ENCODE measurements around the gene COL8A1. TPM values are rescaled to one million over a fixed set of nuclear protein-coding genes. Genes with fewer than 3 reads are reported as not detected.

The COL8A1 gene
- total RNA-seq, 1 experiment from 2014 or later: 0.87 TPM

DNA sequence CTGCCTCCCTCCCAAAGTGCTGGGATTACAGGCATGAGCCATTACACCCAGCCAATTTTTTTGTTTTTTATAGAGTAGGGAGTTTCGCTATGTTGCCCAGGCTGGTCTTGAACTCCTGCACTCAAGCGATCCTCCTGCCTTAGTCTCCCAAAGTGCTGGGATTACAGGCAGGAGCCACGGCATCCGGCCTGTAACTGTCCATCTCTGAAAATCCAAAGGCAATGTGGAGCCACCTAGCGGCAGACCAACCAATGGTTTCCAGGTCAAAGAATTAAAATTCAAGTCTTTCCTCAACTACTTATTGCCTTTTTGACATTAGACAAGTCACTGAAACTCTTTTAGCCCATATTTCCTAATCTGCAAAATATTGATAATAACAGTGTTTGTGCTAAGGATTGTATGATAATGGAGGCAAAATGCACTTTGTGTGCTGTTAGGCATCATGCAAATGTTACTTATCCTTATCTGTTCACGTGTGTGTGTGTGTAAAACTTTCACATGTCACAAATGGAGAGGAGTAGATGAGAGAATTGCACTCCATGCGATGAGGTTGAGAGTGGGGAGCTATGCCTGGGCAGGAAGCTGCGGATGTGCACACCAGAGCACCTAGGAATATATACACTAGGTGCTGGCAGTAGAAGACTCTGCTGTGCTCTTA, 48.7 kb downstream of the COL8A1 start:
- peak; percentile 84 for ATAC-seq
- Mint-ChIP-seq H3K4me1 (peaks cover 11% of the 10 kb centered on the region), H3K36me3 (no peaks in the 10 kb centered on the region), H3K9me3 (no peaks in the 10 kb centered on the region), H3K27me3 (ENCODE audit: low read depth) (no peaks in the 10 kb centered on the region), H3K4me3 (no peak overlapping the region), H3K27ac (no peak overlapping the region)
- TF ChIP-seq, protein P1, sequence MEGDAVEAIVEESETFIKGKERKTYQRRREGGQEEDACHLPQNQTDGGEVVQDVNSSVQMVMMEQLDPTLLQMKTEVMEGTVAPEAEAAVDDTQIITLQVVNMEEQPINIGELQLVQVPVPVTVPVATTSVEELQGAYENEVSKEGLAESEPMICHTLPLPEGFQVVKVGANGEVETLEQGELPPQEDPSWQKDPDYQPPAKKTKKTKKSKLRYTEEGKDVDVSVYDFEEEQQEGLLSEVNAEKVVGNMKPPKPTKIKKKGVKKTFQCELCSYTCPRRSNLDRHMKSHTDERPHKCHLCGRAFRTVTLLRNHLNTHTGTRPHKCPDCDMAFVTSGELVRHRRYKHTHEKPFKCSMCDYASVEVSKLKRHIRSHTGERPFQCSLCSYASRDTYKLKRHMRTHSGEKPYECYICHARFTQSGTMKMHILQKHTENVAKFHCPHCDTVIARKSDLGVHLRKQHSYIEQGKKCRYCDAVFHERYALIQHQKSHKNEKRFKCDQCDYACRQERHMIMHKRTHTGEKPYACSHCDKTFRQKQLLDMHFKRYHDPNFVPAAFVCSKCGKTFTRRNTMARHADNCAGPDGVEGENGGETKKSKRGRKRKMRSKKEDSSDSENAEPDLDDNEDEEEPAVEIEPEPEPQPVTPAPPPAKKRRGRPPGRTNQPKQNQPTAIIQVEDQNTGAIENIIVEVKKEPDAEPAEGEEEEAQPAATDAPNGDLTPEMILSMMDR (IDR thresholded peaks at IDR 0.05): peak; percentile 76
- no peak for TF ChIP-seq SP1 (CRISPR knock-in tag; conservative IDR thresholded peaks at IDR 0.05)
- ChIA-PET CTCF (interaction anchor here (0.8 to 2.0 kb wide), 4 partner anchors 19 to 188 kb away, joined by 3 to 7 read pairs (median 4); no protein-coding TSS in a partner anchor), POLR2A (no interaction called here)
- DNase-seq (ENCODE audit: low spot score): peak; percentile 77

DNA sequence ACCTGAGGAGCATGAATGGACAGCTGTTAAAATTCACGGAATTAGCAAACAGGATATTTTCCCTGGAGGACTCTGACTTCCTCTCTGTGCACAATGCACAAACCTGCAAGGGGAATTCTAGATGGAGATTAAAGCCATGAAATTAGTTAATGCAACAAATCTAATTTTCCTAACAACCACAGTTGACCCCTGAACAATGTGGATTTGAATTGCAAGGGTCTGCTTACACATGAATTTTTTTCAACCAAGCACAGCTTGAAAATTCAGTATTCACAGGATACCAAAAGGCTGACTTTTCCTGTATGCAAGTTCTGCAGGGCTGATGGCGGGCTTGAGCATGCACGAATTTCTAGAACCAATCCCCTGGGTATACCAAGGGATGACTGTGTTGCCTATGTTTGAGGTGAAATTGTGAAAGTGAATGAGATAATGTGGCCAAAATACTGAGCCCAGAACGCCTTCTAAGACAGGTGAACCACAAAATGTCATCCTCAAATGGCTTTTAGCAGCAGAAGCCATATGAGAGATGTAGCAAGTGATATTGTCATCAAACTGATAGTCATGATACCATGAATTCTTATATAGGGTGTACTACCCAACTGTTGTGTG, 52.5 kb downstream of the COL8A1 start:
- Mint-ChIP-seq H3K4me3 (no peak overlapping the region), H3K27me3 (ENCODE audit: low read depth) (no peaks in the 10 kb centered on the region), H3K4me1 (peaks cover 11% of the 10 kb centered on the region), H3K27ac (no peak overlapping the region), H3K36me3 (no peaks in the 10 kb centered on the region), H3K9me3 (no peaks in the 10 kb centered on the region)
- no peak for DNase-seq (ENCODE audit: low spot score)
- CTCF ChIA-PET: no interaction called here
- no peak for ATAC-seq
- POLR2A ChIA-PET: interaction anchor here (0.6 kb wide), 1 partner anchor 144 kb away, joined by 4 read pairs; no protein-coding TSS in a partner anchor
- TF ChIP-seq, protein P1 (IDR thresholded peaks at IDR 0.05): no peak
- no peak for TF ChIP-seq NFYB (CRISPR knock-in tag; conservative IDR thresholded peaks at IDR 0.05; ENCODE audit: low read depth)
- TF ChIP-seq RORB (CRISPR knock-in tag; IDR thresholded peaks at IDR 0.05): no peak
- no peak for TF ChIP-seq ZBTB21 (CRISPR knock-in tag; IDR thresholded peaks at IDR 0.05; ENCODE audit: borderline replicate concordance)
- no peak for TF ChIP-seq HMGA2 (CRISPR knock-in tag; IDR thresholded peaks at IDR 0.05)
- TF ChIP-seq ZNF671 (CRISPR knock-in tag; IDR thresholded peaks at IDR 0.05): no peak
- TF ChIP-seq, protein P2, sequence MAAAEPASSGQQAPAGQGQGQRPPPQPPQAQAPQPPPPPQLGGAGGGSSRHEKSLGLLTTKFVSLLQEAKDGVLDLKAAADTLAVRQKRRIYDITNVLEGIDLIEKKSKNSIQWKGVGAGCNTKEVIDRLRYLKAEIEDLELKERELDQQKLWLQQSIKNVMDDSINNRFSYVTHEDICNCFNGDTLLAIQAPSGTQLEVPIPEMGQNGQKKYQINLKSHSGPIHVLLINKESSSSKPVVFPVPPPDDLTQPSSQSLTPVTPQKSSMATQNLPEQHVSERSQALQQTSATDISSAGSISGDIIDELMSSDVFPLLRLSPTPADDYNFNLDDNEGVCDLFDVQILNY (CRISPR knock-in tag; IDR thresholded peaks at IDR 0.05): no peak
- no peak for TF ChIP-seq ZNF317 (CRISPR knock-in tag; IDR thresholded peaks at IDR 0.05; ENCODE audit: borderline replicate concordance, low read depth)
- TF ChIP-seq, protein P3, sequence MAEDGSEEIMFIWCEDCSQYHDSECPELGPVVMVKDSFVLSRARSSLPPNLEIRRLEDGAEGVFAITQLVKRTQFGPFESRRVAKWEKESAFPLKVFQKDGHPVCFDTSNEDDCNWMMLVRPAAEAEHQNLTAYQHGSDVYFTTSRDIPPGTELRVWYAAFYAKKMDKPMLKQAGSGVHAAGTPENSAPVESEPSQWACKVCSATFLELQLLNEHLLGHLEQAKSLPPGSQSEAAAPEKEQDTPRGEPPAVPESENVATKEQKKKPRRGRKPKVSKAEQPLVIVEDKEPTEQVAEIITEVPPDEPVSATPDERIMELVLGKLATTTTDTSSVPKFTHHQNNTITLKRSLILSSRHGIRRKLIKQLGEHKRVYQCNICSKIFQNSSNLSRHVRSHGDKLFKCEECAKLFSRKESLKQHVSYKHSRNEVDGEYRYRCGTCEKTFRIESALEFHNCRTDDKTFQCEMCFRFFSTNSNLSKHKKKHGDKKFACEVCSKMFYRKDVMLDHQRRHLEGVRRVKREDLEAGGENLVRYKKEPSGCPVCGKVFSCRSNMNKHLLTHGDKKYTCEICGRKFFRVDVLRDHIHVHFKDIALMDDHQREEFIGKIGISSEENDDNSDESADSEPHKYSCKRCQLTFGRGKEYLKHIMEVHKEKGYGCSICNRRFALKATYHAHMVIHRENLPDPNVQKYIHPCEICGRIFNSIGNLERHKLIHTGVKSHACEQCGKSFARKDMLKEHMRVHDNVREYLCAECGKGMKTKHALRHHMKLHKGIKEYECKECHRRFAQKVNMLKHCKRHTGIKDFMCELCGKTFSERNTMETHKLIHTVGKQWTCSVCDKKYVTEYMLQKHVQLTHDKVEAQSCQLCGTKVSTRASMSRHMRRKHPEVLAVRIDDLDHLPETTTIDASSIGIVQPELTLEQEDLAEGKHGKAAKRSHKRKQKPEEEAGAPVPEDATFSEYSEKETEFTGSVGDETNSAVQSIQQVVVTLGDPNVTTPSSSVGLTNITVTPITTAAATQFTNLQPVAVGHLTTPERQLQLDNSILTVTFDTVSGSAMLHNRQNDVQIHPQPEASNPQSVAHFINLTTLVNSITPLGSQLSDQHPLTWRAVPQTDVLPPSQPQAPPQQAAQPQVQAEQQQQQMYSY (CRISPR knock-in tag; IDR thresholded peaks at IDR 0.05): no peak
- TF ChIP-seq, protein P4, sequence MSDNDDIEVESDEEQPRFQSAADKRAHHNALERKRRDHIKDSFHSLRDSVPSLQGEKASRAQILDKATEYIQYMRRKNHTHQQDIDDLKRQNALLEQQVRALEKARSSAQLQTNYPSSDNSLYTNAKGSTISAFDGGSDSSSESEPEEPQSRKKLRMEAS (CRISPR knock-in tag; IDR thresholded peaks at IDR 0.05): no peak
- no peak for TF ChIP-seq ETV6 (CRISPR knock-in tag; IDR thresholded peaks at IDR 0.05)
- TF ChIP-seq, protein P5, sequence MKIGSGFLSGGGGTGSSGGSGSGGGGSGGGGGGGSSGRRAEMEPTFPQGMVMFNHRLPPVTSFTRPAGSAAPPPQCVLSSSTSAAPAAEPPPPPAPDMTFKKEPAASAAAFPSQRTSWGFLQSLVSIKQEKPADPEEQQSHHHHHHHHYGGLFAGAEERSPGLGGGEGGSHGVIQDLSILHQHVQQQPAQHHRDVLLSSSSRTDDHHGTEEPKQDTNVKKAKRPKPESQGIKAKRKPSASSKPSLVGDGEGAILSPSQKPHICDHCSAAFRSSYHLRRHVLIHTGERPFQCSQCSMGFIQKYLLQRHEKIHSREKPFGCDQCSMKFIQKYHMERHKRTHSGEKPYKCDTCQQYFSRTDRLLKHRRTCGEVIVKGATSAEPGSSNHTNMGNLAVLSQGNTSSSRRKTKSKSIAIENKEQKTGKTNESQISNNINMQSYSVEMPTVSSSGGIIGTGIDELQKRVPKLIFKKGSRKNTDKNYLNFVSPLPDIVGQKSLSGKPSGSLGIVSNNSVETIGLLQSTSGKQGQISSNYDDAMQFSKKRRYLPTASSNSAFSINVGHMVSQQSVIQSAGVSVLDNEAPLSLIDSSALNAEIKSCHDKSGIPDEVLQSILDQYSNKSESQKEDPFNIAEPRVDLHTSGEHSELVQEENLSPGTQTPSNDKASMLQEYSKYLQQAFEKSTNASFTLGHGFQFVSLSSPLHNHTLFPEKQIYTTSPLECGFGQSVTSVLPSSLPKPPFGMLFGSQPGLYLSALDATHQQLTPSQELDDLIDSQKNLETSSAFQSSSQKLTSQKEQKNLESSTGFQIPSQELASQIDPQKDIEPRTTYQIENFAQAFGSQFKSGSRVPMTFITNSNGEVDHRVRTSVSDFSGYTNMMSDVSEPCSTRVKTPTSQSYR (CRISPR knock-in tag; IDR thresholded peaks at IDR 0.05): no peak
- TF ChIP-seq, protein P6, sequence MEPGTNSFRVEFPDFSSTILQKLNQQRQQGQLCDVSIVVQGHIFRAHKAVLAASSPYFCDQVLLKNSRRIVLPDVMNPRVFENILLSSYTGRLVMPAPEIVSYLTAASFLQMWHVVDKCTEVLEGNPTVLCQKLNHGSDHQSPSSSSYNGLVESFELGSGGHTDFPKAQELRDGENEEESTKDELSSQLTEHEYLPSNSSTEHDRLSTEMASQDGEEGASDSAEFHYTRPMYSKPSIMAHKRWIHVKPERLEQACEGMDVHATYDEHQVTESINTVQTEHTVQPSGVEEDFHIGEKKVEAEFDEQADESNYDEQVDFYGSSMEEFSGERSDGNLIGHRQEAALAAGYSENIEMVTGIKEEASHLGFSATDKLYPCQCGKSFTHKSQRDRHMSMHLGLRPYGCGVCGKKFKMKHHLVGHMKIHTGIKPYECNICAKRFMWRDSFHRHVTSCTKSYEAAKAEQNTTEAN (CRISPR knock-in tag; IDR thresholded peaks at IDR 0.05): no peak
- TF ChIP-seq SOX15 (CRISPR knock-in tag; IDR thresholded peaks at IDR 0.05): no peak
- no peak for TF ChIP-seq FOXK1 (CRISPR knock-in tag; IDR thresholded peaks at IDR 0.05)
- no peak for TF ChIP-seq TP53 (CRISPR knock-in tag; IDR thresholded peaks at IDR 0.05)

All from WTC11 (cell line).